Kidney glomerular epithelial cell (primary cell): ENCODE data around the gene ACTG2.
"Not testable (repeated sequence)": the region's sequence is repeated elsewhere in the genome, so short reads cannot be mapped to it uniquely, and the experiment has no call there.

Experiments used
- DNase-seq: peaks from one replicate; lab custom pipeline; 2025; lab: John Stamatoyannopoulos, UW

Gene ACTG2

DNA sequence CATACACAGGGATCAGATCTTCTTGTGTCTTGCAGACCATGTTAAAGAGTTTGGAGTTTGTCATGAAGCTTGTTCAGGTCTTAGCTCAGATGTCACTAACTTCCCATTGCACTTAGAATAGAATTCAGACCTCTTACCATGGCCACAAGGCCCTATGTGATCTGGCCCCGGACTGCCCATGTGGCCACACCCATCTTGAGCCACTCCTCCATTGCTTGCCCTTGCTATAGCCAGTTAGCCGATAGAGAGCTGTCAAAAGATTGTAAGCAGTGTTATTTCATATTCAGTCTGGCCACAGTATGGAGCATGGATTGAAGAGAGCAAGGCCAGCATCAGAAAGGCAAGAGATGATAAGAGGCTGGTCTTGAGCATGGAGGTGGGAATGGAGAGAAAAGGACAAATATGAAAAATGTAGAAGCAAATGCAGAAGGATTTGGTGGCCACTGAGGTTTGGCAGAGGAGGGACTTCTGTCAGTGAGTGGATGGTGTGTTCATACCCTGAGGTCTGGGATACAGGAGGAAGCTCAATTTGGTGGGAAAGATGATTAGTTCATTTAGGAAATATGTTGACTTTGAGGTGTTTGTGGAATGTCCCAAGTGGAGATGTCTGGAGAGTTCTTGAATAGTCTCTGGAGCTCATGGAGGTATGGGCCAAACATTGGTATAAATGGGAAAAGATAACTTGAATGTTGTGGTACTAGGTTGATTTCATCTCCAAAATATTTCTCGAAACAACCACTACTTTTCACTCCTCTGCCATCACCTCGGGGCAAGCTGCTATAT lies 44.5 kb downstream of the ACTG2 start:
- no peak for DNase-seq

DNA sequence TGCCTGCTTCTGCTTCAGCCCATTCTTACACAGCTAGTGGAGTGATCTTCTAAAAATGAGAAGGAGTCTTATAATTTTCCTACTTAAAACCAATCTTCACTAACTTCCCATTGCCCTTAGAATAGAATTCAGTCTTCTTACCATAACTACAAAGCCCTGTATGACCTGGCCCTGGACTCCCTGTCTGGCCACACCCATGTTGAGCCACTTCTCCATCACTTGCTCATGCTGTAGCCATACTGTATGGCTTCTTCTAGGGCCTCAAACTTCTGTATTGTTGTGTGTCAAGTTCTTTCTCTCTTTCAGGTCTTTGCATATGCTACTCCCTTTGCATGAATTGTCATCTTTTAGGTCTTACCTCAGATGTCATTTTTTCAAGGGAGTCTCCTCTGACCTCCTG lies 45.1 kb downstream of the ACTG2 start:
- DNase-seq, result no peak

DNA sequence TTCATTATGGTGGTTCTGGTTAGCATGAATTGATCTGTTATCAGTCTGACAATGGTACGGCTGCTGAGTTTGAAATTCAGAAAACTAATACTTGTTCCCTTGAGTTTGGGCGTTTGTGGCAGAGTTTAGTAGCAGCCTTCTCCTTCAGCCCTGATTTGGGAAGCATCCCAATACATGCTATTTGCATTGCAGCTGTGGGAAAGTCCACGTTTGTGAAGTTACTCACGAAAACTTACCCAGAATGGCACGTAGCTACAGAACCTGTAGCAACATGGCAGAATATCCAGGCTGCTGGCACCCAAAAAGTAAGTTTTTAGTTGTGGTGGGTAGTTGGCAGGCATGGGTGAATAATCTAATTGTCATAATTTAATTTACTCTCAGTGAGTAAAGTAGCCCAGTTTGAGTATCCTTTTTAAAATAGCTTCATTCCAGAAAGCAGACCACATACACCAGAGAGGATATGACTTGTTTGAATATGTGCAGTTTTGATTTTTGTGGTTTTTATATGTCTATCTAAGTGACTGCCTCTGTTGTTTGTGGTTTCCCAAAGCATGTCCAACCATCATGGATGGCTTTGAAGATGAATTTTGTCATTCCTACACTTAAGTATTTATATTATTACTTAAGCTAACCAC lies 46.0 kb downstream of the ACTG2 start:
- DNase-seq, result peak; percentile 29

DNA sequence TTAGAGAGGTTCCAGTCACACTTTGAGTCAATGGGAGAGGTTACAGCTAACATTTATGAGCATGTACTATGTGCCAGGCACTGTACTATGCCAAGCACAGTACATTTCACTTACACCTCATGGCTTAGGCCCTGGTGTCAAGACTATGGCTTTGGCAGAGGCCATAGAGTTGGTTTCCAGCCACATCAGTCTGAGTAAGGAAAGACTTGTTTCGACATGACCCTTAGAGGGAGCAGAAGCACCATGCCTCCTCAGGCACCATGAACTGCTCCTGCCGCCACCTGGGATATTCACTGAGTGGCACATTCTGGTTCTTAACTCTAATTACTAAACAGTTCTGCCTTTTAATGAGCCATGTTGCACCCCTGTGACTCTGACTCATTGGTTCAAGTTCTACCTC lies 46.6 kb downstream of the ACTG2 start:
- DNase-seq, result no peak

DNA sequence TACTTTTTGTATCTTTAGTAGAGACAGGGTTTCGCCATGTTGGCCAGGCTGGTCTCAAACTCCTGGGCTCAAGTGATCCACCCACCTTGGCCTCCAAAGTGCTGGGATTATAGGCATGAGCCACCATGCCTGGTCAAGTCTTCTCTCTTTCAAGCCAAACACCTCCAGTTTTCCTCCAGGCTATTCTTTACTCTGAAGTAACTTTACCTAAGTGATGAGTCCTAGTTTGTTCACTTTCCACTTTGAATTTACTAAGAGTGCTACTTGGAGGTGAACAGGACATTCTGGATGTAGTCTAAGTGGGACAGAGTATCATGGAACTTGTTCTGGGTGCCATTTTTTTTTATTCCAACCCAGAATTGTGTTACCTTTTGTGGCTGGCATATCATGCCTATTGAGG lies 47.3 kb downstream of the ACTG2 start:
- DNase-seq, result not testable (repeated sequence)

DNA sequence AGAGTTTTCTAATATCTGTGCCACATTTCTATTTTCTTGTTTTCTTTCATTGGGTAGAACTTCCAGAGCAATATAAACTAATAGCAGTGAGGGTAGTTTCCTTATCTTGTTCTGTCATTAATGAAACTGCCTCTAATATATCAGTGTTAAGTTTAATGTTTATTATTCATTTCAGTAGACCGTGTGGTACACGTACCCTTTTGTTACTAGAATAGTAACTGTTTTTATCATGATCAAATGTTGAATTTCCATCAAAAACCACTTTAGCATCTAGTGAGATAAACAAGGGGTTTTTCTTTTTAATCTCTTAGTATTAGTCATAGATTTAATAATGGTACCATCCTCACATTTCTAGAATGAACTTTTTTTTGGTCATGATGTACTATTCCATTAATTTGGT lies 49.9 kb downstream of the ACTG2 start:
- no peak for DNase-seq

DNA sequence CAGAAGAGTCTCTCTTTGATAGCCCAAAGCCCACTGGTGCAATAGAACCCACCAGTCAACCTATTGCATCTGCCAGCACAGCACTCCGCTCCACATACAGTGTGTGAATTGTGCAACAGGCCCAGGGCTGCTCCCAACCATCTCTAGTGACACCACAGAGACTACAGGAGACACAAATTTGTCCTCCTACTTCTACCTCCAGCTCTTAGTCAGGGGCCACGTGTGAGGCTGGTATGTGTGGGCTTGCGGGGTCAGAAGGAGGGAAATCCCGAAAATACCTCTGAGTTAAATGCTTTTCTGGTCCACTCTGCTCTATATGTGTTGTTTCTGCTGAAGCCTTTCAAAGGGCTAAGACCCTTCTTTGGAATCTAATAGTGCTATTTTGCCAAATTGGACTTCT lies 51.9 kb downstream of the ACTG2 start:
- no peak for DNase-seq

DNA sequence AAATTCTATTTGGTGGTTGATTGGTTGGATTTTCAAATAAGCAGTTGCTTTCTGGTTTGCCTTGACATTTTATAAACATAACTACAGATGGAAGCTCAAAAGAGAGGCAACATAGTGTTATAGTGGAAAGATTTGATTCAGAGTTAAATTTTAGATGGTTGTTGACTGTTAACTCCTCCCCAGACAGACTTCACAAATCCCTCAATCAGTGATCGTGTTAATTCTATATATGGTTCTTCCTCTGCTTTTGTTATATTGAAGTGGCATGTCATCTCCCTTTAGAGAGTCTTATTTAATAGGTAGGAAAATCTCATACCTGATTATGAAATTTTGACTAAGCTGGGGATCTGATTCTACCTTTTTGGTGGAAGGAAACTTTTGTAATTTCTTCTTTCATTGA lies 53.4 kb downstream of the ACTG2 start:
- no peak for DNase-seq

DNA sequence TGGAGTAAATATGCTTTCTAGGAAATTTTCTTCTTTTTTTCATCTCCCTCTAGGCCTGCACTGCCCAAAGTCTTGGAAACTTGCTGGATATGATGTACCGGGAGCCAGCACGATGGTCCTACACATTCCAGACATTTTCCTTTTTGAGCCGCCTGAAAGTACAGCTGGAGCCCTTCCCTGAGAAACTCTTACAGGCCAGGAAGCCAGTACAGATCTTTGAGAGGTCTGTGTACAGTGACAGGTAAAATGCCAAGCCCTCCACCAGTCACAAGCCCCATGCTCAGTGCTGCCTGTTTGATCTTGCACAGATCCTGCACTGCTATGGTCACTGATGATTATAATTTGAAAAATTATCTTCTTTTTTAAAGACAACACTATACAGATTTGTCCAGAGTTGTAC lies 53.9 kb downstream of the ACTG2 start:
- no peak for DNase-seq

DNA sequence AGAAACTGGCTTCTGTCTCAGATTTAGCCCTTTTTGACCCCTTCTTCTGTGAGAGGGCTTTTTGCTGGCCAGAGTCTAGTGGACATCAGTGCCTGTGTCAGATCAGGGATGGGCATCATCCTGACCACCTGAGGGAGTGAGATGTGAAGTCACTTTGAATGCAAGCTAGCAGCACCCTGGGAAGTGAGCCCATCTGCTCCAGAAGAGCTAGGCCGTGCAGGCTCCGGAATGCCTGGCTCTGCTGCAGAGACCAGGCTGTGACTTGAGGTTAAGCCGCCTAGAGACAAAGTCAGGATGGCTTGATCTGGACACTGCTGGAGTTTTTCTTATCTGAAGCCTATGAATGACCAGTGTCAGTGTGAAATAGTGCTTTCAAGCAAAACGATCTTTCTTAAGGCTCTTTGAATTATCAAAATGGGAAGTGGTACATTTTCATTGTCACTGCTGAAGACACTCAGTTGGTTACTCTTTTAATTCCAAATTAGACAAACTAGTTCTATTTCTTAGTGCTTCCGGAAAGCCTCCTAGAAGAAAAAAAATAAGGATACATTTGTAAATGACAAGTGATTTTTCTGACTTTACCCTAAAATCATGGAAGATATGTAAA lies 54.7 kb downstream of the ACTG2 start:
- DNase-seq, result no peak

DNA sequence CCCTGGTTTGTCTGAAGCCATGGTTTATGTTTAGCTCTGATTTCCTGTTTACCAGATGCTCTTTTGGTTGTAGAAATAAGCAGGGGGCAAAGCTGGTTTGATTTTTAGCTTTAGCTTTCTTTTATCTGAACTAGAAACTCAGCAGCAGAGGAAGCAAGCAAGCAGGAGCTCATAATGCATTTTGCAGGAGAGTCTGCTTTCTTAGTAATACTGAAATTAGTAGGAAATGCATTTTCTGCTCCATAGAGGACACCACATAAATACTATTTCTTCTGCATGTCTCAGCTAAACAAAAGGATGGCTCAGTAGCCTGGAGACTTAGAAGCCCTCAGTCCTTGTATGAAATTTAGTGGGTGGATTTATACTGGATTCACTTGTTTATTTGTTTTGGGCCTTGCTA lies 57.0 kb downstream of the ACTG2 start:
- no peak for DNase-seq

DNA sequence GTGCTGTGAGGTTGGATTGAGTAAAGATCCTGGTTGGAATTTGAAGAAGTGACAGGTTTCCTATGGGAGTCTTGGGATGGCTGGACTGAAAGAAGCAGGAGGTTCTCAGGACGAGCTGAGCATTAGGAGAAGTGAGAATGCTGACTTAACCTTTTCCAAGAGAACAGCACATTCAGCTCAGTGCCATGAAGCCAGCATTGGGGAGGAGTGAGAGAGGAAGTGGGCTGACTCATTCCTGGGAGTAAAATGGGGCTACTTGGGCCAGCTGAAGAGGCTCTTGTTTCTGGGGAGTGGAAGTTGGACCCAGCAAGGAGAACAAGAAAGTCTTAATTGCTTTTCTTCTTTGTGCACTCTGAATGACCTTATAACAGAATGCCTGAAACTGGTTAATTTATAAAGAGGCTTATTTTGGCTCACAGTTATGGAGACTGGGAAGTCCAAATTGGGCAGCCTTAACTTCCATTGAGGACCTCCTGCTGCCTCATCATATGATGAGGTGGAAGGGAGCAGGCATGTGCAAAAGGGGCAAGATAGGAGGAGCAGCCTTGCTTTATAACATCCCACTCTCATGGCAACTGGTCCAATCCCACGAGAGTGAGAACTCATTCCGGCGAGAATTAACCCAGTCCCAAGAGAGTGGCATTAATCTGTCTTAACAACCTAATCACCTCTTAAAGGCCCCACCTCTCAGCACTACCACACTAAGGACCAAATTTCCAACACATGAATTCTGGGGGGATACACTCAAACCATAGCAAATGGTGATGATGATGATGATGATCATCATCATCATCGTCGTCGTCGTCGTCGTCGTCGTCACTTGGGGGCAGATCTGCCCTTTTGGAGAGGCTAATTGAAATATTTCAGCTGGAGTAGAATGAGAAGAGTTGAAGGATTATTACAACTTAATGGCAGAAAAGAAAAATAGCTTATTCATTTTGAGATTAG lies 60.0 kb downstream of the ACTG2 start:
- no peak for DNase-seq

DNA sequence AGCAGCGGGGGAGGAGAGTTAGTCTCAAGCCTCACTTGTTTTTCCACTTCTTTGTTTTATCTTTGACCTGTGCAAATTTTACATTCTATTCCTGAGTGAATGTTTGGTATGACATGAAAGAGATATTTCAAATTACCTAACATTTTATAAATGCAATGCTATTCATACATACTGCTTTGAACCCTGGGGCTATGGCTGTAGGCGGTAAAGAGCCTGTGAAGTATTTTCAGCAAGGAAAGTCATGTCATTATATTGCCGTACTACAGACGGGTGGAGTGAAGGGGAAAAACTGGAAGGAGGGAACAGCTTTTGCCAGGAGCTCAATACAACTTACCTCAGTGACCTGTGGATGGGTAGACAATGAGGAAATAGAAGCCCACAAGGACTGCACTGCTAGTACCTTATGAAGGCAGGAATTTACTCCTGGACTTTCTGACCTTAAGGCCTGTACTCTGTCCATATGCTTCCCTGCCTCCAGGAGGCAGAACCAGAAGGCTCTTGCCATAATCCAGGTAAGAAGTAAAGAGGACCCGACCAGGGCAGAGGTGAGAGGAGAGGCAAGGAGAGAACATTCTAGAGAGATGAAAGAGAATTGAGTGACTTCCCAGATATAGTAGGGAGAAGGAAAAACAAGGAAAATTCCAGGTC lies 63.5 kb downstream of the ACTG2 start:
- no peak for DNase-seq

DNA sequence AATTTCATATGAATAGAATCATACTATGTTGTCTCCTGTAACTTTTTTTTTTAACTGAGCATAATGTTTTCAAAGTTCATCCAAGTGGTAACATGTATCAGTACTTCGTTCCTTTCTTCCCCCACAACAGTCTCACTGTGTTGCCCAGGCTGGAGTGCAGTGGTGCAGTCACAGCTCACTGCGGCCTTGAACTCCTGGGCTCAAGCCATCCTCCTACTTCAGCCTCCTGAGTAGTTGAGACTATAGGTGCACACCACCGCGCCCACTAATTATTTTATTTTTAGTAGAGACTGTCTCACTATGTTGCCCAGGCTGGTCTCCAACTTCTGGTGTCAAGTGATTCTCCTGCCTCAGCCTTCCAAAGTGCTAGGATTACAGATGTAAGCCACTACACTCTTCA lies 68.5 kb downstream of the ACTG2 start:
- no peak for DNase-seq

DNA sequence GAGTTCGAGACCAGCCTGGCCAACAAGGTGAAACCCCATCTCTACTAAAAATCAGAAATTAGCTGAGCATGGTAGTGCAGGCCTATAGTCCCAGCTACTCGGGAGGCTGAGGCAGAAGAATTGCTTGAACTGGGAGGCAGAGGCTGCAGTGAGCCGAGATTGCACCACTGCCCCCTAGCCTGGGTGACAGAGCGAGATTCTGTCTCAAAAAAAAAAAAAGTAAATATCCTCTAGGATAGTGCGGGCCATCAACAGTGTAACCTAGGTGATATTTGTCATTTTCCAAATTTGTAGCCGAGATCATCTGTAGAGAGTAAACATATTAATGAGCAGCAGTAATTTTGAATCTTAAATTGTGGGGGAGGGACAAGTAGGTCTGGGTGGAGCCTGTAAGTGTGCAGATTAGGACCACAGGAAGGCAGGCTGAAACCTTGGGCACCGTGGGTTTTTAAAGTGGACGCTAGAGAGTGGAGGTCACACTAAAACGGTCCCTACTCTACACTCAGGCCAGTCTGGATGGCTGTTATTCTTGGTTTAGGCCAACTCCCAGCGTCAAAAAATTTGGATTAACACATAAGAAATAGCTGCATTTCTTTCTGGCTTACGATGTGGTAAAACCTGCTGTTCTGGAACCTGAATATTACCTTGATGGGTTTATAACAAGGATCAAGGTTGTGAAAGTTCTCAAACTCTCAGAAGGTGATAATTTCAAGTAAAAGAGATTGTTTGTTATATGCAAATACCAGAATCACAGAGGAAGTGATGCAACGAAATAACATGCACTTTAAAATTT lies 69.2 kb downstream of the ACTG2 start:
- DNase-seq, result no peak

DNA sequence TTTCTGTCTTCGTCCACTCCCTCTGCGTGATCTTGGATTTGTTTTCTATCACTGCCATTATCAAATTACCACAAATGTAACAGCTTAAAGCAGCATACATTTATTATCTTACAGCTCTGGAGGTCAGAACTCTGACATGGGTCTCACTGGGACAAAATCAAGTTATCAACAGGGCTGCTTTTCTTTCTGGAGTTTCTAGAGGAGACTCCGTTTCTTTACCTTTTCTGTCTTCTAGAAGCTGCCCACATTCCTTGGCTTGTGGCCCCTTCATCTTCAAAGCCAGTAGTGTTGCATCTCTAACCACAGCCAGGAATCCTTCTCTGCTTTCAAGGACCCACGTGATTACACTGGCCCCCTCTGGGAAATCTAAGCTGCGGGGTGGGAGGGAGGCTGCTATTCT lies 70.0 kb downstream of the ACTG2 start:
- no peak for DNase-seq

DNA sequence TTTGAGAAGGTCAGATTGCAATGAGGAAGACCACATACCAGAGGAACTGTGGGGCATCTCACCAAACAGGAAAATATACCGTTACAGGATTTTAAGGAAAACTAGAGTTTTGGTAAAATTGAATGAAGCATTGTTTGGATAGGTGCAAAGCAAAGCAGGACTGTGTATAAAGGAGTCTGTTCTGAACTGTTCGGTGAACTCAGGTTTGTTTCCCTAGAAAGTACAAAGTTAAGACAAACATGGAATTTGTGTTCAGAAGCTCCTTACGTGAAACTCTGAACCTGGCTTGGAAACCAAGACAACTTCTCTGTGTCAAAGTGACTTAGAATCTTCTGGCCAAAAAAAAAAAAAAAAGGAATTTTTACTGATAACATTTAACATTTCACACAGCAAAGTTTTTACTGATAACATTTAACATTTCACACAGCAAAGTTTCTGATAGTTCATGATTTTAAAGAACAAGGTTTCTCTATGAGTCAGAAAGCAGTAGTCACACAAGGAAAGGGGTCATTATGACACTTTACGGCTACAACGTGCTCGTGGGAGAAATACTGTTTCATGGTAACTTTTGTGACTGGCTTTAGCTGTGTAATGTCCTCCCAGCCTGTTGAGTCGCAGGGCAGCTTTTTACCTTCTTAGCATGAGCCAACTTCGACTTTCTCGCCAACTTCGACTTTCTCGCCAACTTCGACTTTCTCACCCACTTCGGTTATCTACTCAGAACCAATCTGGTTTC lies 70.7 kb downstream of the ACTG2 start:
- DNase-seq, result no peak

DNA sequence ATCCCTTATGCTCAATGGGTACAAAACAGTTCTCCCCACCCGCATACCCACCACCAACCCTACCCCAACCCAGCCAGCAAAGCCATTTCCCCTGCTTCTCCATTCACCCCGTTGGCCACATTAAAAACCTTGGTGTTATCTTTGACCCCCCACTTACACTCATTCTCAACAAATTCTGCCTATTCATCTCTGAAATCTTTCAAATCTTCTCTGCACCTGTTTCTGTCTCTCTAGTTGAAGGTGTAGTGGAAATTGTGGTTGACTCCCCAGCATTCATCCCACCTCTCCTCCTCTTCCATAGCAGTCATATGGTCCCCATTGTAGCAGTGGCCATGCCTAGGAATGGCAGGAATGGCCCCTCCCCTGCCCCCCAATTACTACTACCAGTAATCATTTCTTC lies 71.4 kb downstream of the ACTG2 start:
- DNase-seq, result no peak

DNA sequence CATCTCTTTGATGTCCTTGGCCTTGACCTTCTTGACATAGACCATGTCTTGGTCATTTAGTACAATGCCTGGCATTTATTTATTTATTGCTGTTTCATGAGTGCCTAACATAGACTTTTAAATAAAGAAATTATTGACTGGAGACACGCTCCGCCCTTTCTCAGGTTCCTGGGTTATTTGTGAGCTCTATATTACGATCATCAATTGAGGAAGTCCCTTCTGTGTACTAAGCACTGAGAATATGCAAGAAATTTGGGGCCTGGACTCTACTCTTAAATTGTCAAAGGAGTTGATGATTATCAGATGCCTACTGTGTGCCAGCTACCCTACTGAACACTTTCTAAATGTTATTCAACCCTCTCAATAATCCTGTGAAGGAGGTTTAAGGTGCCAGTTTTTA lies 72.2 kb downstream of the ACTG2 start:
- DNase-seq, result no peak

DNA sequence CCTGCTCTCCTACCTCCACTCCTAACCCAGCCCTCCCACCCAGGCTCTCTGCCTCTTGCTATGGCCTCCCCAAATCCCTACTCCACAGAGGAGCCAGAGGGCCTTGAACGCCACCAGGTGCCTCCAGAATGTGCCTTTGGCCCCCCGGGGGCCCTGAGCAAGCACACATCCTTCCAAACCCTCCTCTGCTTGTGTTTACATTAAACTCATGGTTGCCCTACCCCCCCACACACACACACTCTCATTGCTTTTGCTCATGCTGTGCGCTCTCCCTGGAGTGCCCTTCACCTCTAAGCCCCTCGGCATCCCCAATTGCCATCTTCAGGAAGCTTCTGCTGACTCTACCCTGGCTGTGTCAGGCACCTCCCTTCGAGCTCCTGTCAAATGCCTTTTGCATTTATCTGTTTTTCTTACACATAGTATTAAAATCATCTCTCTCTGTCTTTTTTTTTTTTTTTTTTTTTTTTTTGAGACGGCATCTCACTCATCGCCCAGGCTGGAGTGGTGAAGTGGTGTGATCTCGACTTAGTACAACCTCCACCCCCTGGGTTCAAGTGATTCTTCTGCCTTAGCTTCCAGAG lies 75.6 kb downstream of the ACTG2 start:
- DNase-seq, result no peak
